Stimulated activated CD8-positive, alpha-beta memory T cell treated with anti-CD3 and anti-CD28 coated beads, Interleukin-12 subunit alpha, Interleukin-12 subunit beta, amount 100 ng/mL, for 24 hours (primary cell): Measurements from ENCODE around the gene ENDOU.

ENCODE experiments used
- DNase-seq: peaks from one replicate; pipeline ENCODE4 v3.0.0-alpha.2; 2020; ENCODE audit errors: extremely low read depth

The ENDOU gene

GRCh38 chr12:47743311-47743860 lies 18.1 kb upstream of the ENDOU start:
- DNase-seq = no peak

DNA sequence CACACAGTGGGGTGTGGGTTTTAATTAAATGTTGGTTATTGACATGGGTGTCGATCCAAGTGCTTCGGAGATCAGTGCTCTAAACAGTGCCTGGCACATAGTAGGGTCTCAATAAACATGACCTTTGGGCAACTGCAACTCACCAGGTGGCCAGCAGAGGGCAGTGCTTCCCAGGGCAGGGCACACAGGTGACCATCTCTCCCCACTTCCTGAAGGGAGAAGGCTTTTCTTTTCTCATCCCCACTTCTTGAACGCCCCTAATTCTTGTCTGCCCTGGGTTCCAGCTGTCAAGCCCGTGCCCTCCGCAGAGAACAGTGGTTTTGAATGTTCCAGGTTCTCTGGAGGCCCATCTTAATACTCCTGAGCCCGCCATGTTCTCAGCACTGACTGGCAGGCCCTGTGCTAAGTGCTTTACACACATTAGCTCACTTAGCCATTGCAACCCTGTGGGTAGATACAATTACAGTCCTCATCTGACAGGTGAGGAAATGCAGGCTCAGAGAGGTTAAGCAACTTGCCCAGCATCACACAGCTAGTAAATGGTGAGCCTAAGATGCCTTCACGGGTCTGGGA lies 17.0 kb upstream of the ENDOU start:
- DNase-seq = no peak

- DNase-seq = no peak
These were observed 16.0 kb upstream of the ENDOU start for GRCh38 chr12:47741340-47741703.

GRCh38 chr12:47740606-47741339 lies 15.5 kb upstream of the ENDOU start:
- no peak for DNase-seq

- no peak for DNase-seq
These were observed 14.7 kb upstream of the ENDOU start for GRCh38 chr12:47739979-47740378.

DNA sequence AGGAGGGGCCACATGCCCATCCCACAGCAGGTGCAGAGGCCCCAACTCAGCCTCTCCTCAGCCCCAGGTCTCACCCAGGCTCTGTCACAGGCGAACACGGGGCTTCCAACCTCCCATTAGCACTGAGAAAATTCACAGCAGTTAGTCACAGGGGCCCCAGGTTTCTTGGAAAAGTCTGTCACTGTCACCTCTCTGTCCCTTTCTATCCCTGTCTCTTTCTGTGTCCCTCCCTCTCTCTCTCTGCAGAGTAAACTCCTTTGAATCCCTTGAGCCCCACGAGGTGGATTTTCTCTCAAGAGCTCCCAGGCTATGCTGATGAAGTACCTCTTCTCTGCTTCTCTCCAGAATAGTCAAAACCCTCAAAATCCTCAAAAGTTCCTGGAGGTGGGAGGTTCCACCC lies 14.0 kb upstream of the ENDOU start:
- no peak for DNase-seq

DNA sequence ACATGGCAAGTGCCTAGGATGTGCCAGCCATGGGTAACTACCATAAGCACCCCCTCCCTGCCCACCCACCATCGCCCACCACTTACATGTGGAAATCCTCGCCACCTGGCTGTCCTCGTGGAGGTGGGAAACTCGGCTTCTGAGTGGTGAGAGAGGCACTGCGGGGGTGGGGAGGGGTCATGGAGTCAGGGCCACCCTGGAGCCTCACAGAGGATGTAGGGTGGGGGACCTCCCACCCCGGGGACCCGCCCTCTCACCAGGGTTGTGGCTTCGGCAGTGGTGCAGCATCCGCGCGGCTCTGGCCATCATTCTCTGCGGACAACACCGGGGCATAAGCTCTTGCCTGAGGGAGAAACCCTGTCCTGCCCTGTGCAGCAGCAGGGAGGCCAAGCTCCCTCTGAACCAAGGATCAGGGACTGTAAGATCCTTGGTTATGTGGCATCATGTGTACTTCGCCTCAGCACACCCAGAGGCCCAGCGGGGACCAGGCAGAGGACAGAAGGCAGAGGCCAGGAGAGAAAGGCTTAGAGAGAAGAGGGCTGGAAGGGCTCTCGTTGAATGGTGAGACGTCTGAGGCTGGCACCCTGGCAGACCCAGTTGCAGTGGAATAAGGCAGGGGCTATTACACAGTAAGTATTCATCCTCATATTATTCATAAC lies 12.8 kb upstream of the ENDOU start:
- DNase-seq = no peak

- DNase-seq = no peak
These were observed 11.8 kb upstream of the ENDOU start for GRCh38 chr12:47736877-47737676.

- DNase-seq = no peak
These were observed 10.9 kb upstream of the ENDOU start for GRCh38 chr12:47736216-47736615.

DNA sequence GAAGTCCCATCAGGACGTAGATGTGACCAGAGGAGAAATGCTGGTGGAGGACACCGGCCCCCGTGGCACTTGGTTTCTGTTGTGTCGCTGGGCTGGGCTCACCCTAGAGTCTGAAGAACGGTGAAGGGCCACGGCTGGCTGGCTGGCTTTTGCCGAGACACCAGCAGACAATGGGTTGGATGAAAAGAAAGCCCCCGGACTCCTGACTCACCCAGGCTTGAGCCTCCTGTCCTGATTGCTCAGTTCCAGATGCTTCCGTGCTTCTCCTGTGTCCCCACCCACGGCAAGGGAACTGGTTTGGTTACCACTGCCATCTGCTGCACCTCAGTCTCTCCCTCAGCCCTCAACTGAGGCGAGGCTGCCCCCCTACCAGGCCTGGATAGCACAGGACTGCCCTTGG lies 10.4 kb upstream of the ENDOU start:
- no peak for DNase-seq

DNA sequence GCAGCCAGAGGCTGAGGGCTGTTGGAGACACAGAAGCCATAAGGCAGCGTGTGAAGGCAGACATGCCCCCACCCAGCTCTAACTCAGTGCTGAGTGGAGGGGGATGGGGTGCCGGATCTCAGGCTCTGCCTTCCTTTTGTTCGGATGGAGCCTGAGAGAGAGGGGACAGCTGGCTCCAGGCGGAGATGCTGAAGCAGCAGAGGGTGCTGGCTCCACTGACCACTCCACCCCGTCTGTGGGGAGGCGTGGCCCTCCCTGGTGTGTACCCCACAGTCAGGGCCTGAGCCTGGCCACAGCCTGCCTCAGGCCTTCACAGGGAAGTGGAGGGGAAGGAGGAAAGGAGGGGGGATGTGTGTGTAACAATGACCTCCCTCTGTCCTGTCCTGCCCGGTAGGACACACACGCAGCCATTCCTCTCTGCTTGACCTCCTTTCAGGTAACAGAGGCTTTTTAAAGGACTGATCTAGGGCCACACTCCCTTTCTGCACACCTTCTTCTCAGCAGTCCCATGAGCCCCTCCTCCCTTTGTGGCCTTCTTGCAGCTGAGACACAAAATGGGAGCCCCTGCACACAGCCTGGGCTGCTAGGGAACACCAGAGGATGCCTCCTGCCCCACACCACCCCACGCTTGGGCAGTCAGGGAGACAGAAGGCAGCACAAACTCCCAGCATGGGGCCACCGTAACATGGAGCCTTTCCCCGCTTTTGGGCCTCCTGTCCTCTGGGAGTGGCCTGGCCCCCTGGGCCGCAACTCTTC lies 9.6 kb upstream of the ENDOU start:
- no peak for DNase-seq

GRCh38 chr12:47733142-47733541 lies 7.9 kb upstream of the ENDOU start:
- DNase-seq = no peak

- no peak for DNase-seq
These were observed 7.2 kb upstream of the ENDOU start for GRCh38 chr12:47732504-47732903.

- no peak for DNase-seq
These were observed 6.4 kb upstream of the ENDOU start for GRCh38 chr12:47731723-47732122.

DNA sequence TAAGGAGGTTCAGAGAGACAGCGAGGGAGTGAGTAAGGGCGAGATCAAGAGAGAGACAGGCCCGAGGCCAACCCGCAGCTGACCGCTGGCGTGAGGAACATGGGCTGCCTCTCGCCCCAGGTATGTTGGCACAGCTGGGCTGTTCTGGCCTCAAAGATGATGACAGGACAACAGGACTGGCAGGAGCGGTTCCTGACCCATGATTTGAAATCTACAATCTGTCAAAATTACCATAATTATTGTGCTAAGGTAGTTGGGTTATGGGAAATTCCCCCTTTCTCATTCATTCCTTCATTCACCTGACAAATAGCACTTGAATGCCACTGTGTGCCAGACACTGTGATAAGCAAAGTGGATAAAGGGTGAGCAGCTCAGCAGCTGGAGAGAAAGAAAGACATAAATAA lies 5.1 kb upstream of the ENDOU start:
- no peak for DNase-seq

DNA sequence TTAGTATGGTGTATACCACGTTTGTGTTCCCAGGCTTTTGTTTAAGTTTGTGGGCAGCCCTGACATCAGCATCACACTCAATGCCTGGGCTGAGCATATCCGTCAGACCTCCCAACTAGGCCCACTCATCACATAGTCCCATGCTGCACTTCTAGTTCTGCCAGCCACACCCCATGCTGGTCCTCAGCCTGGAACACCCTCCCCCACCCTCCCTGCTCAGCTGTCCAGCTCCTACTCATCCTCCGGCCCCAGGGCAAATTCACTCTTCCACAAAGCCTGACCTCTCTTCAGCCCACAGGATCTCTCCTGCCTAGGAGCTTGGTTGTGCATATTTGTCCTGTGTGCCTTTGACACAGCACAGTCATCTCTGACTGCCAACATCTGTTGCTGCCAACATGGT lies 3.9 kb upstream of the ENDOU start:
- no peak for DNase-seq

DNA sequence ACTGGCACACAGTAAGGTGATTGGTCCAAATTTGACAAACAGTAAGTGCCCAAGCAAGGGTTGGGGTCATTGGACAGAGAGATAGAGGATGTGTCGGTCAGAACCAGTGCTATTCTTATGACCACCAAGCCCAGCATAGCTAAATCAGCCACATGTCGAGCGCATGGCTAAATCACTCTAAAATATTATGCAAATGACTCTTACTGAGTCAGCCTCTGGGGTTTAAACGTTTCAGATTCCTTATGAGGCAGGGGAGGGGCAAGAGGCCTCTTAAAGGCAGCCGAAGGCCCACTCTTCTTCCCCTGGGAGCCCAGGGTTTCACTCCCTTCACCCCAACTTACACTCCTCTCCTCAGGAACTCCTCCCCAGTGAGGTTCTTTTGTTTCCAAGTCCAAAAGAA lies 603 bp upstream of the ENDOU start:
- DNase-seq = no peak

- DNase-seq = no peak
These were observed 2.2 kb downstream of the ENDOU start for GRCh38 chr12:47722941-47723631.

DNA sequence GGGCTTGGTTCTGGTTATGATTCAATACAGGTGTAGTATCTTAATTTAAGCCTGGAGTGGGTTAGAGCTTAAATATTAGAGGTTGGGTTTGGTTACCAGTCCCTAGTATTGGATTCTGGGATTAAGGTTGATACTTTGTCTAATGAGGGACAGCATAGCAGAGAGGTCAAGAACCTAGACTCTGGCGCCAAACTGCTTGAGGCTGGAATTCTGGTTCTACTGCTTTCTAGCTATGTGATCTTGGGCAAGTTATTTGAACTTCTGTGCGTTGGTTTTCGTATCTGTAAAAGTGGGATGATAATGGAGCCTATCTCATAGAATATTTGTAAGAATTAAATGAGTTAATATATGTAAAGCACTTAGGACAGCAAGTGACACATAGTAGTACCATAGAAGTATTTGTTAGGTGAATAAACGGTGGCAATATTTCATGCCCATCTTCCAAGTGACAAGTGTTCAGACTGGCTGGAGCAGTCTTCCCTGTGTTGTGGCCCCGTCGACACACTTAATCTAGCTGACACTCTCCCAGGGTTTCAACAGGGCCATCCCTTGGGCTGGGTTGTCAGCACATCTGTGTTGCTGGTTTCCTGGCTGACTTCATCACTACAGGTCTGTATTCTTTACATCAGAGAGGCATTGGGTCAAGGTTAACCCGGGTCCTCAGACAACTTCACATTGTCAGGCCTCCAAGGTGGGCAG lies 3.0 kb downstream of the ENDOU start:
- DNase-seq = no peak

DNA sequence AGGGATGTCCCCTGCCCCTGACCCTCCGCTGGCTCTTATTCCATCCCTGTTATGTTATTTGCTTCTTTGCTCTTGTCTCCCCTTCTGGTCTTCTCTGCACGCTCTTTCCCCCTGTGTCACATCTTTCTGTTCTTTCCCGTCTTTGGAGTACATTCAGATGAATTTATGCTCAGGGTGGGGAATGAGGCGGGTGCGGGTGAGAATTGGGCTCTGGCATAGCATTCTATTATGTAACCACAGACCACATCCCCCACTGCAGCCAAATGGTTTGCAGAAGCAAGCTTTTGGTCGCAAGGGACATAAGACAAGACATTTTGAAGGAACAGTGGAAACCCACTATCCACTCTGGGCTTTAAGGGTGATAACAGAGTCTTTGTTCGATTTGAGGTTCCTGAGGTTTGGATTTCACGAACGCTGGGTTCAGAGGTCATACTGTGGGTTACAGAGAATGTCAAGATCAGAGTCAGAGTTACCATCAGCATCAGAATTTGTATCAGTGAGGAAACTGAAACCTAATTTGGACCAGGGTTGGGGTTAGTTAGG lies 3.8 kb downstream of the ENDOU start:
- DNase-seq = no peak
